Ramos (cell line): Measurements from ENCODE around the gene PSME2.

ENCODE experiments used
- in situ Hi-C: fragments of 300-500 bp; cut with MboI; formaldehyde crosslinking; loops from one replicate; pipeline ENCODE4 v1.14.3; 2022; ENCODE audit warnings: low sequenced_read_pairs; ENCODE audit not compliant: unreplicated experiment

Gene PSME2

DNA sequence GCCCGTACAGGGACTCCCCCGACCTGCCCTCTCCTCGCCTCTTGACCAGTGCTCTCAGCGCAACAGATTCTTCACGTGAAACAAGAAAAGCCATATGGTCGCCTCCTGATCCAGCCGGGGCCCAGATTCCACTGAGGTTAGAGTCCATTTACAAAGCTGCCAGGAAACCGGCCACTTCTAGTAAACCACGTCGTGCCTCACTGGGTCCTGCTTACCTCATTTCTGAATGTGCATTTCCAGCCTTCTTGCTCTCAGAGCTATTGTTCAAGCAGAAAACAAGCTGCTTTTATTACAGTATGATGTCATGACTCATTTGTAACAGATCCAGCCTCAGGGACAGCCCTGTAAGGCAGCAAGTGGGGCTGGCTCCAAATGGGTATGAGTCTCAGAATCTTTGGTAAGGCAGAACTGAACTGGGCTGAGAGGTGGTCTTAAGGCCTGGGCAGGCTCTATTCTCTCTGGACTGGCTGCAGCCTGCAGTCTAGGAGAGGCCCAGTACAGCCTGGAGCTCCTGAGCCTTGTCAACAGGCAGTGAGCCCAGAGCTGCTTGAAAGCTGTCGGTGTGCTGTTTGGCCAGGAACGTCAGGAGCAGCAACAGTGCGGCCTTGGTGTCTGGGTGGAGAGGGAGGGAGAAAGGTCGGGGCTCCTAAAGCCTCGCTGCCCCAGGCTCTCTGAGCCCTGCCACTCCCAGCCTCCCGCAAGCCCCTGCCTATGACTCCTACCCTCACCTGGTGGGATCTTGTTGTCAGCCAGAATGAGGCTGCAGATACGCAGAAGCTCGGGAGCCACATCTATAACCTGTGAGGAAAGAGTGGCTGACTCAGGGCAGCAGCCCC, 33.8 kb upstream of the PSME2 start:
- in situ Hi-C loops, result no loop called here

DNA sequence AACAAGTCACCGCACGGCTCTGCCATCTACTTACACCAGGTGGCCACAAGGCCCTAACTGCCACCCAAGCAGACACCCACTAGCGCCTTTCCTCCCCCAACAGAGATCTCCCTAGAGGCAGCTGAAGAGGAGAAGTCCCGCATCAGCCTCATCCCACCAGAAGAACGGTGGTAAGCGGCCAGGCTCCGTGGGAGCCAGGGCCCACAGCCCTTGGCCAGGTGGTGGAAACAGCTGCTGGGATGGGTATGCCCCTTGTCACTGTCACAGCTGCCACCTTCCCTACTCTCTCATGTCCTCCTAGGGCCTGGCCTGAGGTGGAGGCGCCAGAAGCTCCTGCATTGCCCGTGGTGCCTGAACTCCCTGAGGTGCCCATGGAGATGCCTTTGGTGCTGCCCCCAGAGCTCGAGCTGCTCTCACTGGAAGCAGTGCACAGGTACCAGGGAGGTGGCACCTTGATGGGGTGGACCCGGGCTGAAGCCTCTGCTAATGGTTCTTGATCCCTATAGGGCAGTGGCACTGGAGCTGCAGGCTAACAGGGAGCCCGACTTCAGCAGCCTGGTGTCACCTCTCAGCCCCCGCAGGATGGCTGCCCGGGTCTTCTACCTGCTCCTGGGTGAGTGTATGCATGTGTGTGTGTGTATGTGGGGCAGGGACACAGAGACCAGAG, 33.0 kb upstream of the PSME2 start:
- in situ Hi-C loops, result no loop called here

DNA sequence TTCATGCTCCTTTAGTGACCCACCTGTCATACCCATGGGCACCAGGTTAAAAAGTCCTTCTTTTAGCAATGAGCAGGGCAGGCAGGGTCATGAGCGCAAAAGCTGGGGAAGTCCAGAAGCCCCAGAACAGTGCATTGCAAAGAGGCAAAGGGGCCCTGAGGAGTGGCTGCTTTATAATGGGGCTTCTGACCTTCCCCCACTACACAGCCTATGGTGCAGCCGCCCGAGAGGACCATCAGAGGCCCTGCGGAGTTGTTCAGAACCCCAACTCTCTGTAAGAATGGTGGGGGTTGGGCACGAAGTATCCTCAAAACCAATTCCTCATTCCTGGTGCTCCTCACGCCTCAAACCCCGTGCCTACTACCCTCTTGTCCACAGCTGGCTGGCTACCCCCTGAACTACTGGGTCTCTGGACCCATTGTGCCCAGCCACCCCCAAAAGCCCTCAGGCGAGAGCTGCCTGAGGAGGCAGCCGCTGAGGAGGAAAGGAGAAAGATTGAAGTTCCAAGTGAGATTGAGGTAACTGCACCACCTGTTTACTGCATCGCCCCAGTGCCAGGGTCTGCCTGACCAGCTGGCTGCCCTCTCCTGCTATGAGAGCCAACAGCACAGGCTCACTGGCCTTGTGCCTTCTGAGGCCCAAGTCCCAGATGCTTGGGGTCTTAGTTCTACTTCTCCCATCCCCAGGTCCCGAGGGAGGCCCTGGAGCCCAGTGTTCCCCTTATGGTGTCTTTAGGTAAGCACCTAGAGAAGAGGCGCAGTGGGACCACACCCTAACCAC, 32.2 kb upstream of the PSME2 start:
- in situ Hi-C loops, result no loop called here

DNA sequence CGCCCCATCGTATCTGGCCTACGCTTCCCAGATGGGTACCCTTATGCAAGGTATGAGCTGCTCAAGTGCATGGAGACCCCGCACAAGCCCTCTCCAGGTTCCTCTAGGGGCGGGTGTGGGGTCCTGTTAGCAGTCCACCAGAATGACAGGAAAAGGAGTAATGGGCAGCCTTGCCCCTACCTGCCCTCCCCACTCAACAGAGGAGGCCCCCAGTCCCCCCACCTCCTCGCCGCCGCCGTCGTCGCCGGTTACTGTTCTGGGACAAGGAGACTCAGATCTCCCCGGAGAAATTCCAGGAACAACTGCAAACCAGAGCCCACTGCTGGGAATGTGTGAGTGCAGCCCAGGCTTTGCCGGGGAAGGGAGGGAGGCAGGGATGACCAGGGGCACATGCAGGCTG, 31.5 kb upstream of the PSME2 start:
- in situ Hi-C loops, result no loop called here

DNA sequence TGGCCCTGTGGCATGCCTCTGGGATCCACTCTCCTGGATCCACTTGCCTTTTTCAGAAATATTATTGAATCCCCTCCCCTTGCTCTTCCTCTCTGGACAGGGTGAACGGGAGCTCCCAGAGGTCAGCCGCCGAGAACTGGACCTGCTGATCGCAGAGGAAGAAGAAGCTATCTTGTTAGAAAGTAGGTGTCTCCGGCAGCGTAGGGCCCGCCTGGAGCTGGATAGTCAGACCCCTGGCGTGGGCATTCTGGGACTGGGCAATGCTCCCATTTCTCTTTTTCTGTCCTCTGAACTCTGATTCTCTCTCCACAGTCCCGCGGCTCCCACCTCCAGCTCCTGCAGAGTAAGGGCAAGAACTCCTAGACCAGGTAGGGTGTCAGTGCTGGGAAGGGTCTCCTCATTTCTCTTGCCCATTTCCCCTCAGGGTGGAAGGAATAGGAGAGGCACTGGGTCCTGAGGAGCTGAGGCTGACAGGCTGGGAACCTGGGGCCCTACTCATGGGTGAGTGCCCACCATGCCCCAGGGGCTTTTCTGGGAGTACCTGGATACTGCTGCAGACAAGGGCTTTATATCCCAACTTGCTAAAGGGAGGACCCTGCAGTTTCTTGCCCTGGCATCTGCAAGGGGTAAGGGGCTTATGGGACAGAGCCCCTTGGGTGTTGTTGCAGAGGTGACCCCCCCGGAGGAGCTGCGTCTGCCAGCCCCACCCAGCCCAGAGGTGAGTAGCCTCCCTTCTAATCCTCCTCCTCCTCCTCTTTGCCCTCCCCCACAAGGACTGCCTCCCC, 30.8 kb upstream of the PSME2 start:
- in situ Hi-C loops, result no loop called here

DNA sequence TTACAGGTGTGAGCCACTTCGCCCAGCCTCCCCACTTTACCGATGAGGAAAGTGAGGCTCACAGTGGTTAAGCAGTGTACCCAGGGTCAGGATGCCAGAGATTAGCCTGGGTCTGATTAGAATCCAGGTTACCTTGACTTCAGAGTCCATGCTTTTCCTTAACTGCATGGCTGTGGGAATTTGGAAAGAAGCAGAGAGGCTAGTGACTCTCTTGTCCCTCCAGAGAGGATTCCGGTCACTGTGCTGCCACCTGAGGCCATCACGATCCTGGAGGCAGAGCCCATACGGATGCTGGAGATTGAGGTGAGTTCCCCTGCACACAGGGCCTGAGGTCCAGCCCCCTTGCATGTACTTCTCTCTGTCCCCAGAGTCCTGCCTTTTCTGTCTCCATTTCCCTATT, 30.2 kb upstream of the PSME2 start:
- in situ Hi-C loops, result no loop called here

DNA sequence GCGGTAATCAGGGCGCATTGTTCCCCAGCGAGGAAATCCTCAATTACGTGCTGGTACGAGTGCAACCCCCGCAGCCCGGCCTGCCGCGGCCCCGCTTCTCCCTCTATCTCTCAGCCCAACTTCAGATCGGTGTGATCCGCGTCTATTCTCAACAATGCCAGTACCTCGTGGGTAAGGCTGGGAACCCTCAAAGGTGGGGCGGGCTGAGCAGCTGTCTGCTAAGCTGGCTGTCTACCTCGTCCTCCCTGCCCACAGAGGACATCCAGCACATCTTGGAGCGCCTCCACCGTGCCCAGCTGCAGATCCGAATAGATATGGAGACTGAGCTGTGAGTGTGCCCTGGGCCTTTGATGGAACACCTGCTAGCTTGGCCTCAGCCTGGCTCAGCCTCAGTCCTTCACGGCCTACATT, 26.5 kb upstream of the PSME2 start:
- in situ Hi-C loops, result loop anchor here (25.0 kb wide), 1 partner anchor 861 kb away; the partner anchor contains the start of genes BCL2L2, PABPN1 and PPP1R3E

DNA sequence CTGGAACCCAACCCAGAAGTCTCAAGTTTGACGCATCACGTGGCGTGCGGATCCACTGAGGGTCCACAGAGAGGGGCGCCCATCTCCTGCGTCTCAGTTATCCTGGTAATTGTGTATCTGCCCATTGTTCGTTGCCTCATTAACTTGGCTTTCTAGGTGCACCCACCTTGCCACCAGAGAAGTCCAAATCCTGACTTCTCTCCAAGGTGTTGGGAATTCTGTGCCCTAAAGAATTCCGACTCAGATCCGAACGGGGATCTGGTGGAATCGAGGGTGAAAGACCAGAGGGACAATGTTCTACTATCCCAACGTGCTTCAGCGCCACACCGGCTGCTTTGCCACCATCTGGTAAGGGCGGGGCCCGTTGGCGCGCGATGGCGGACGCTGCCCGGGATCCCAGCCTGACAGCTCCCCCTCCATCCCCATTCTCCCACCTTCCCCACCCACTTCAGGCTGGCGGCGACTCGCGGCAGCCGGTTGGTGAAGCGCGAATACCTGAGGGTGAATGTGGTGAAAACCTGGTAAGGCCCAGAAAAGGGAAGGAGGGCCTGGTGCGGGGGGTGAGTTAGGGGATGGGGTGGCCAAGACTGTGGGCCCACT, 26.0 kb upstream of the PSME2 start:
- in situ Hi-C loops, result loop anchor here (25.0 kb wide), 1 partner anchor 860 kb away; the partner anchor contains the start of genes BCL2L2, PABPN1 and PPP1R3E

DNA sequence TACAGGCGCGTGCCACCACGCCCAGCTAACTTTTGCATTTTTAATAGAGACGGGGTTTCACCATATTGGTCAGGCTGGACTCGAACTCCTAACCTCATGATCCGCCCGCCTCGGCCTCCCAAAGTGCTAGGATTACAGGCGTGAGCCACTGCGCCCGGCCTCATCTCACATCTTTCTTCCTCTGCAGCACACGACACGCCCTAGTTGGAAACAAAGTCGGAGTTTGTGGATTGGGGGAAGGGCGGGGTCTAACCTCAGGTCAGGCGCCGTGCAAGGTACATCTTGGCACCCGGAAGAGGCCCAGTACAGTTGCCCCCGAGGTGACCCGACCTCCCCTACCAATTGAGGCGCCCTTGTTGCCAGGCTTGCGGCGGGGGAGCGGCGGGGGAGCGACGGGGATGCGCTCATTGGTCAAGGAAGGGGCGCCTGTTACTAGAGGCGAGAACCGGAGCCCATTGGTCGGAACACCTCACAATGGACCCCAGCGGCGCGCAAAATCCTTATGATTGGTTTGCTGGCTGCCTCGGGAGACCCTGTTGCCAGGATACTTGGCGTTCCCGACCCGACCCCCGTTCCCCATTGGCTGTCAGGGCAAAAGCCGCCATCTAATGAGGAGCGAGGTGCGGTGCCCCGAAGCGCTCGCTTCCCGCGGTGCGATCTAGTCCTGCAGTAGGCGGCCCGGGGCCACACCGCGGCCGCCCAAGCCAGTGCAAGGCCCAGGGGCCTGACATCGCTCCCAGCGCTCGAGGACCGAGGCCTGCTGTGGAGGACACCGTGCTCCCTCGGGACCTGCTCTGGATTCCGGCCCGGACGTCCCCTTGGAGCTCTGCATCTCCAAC, 25.2 kb upstream of the PSME2 start, which contains the start of gene REC8:
REC8 (plus strand) TSS at position 659 of the 839 bp plus-strand sequence. CDS start 473 bp downstream, outside the sequence.
- in situ Hi-C loops, result loop anchor here (25.0 kb wide), 1 partner anchor 859 kb away; the partner anchor contains the start of genes BCL2L2, PABPN1 and PPP1R3E

DNA sequence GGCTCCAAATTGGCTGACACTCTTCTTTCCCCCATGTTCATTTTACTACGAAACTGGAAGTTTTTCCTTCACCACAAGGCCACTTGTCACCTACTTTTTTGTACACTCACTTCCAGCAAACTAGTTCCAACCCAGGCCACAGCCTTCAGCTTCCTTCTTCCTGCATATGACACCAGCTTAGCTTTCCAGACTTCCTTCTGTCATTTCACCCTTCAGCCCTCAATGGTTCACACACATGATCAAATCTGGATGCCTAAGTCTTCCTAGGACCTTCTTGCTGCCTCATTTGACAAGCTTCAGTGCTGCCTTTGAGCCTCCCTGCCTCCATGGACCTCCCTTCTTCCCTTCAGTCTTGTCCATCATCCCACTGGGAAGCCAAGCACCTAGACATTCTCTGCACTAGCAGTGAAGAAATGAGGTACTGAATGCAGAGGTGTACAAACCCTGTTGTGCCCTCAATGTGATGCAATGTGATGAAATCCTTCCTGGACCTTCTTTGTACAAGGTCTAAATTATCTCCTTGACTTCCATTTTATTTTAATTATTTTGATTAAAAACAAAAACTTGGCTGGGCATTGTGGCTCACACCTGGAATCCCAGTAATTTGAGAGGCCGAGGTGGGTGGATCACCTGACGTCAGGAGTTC, 21.2 kb upstream of the PSME2 start:
- in situ Hi-C loops, result loop anchor here (25.0 kb wide), 1 partner anchor 855 kb away; the partner anchor contains the start of genes BCL2L2, PABPN1 and PPP1R3E

DNA sequence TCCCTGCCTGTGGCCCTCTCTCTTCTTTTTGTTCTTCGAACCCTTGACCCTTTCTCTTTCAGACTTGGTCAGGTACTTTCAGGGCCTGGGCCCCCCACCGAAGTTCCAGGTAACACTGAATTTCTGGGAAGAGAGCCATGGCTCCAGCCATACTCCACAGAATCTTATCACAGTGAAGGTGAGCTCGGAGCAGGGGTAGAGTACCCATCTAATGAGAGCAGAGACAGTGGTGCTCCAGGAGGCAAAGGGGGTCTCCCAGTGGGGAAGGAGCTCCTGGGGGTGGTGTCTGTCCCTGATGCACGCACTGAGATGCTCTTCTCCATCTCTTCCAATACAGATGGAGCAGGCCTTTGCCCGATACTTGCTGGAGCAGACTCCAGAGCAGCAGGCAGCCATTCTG, 19.4 kb upstream of the PSME2 start:
- in situ Hi-C loops, result loop anchor here (25.0 kb wide), 1 partner anchor 853 kb away; the partner anchor contains the start of genes BCL2L2, PABPN1 and PPP1R3E

DNA sequence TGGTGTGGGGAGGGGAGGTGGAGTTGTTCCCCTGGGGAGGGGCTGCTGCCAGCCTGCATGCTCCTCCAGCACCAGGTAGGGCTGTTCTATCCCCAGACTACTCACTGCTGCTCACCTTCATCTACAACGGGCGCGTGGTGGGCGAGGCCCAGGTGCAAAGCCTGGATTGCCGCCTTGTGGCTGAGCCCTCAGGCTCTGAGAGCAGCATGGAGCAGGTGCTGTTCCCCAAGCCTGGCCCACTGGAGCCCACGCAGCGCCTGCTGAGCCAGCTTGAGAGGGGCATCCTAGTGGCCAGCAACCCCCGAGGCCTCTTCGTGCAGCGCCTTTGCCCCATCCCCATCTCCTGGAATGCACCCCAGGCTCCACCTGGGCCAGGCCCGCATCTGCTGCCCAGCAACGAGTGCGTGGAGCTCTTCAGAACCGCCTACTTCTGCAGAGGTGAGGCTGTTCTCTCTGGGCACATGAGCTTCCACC, 18.1 kb upstream of the PSME2 start:
- in situ Hi-C loops, result loop anchor here (25.0 kb wide), 1 partner anchor 852 kb away; the partner anchor contains the start of genes BCL2L2, PABPN1 and PPP1R3E

DNA sequence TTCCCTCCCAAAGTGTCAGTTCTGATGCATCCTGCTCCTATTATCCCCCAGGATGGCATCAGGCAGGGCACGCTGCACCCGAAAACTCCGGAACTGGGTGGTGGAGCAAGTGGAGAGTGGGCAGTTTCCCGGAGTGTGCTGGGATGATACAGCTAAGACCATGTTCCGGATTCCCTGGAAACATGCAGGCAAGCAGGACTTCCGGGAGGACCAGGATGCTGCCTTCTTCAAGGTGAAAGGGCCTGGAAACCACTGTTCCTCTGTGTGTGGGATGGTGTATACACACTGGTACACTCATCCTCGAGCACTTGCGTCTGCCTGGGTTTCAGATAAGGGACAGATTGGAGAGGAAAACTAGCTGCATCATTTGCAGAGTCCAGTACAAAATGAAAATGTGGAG, 15.7 kb upstream of the PSME2 start:
- in situ Hi-C loops, result loop anchor here (25.0 kb wide), 1 partner anchor 850 kb away; the partner anchor contains the start of genes BCL2L2, PABPN1 and PPP1R3E

DNA sequence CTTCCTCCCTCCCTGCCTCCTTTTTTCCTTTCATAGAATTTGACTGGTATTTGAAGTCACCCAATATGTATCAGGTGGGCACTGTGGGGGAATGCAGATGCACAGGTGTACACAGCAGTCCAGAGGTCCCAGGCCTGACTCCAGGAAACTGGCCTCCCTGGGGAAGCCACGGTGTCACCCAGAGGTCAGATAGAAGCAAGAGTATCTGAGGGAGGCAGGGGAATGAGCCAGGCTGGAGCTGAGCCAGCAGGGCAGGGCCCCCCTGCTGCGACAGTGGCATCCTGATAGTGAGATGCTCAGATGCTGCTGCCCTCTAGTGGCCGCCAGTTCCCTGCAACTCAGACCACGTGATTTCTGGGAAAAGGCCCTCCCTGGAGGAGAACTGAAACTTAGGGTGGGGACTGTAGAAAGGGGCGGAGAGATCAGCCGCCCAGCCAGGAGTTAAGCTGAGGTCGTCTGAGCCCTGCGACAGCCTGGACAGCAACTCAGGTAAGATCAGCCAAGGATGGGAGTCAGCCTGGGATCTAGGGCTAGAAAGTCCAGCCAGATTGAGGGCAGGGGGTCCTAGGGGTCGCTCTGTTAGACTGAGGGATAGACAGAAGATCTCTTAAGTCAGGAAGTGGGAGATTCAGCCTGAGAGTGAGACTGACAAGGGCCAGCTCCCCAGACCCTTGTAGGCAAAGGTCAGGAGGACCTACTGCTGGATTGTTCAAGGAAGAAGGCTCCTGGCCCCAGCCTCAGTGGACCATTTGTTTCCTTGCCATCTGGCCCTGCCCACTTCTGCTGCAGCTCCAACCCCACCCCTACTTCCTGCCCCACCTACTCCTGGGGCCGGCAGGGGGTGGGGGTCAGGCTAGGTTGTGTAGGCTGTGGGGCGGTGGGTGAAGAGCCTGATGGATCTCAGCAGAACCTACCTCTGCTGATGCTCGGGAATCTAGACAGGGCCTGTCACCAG, 14.7 kb upstream of the PSME2 start, which contains the start of gene IRF9:
IRF9 (plus strand) TSS at position 416 of the 955 bp plus-strand sequence. CDS start 880 bp downstream, outside the sequence.
- in situ Hi-C loops, result loop anchor here (25.0 kb wide), 1 partner anchor 849 kb away; the partner anchor contains the start of genes BCL2L2, PABPN1 and PPP1R3E

DNA sequence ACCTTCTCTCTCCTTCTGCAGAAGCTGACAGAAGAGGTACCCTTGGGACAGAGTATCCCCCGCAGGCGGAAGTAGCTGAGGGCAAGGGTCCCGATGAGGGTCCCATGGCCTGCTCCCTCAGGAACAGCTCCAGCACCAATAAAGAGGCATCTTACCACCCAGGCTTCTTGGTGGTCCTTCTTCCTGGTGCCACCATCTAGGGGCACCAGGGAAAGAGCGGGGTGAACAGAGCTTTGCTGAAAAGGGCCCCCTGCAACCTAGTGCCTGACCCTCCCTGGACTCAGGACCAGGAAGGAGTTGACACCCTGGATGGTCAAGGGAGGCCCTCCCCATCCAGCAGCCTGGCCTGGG, 14.1 kb upstream of the PSME2 start:
- in situ Hi-C loops, result loop anchor here (25.0 kb wide), 1 partner anchor 848 kb away; the partner anchor contains the start of genes BCL2L2, PABPN1 and PPP1R3E
